Measurements from ENCODE around the gene KRT73.

KRT73 gene

GRCh38 chr12:52629281-52630007 is 11.1 kb upstream of the KRT73 start:
- in situ Hi-C loops (cut with MboI; ENCODE audit: low pct_unique_long_range_greater_than_20kb, low sequenced_read_pairs), result no loop called here

DNA sequence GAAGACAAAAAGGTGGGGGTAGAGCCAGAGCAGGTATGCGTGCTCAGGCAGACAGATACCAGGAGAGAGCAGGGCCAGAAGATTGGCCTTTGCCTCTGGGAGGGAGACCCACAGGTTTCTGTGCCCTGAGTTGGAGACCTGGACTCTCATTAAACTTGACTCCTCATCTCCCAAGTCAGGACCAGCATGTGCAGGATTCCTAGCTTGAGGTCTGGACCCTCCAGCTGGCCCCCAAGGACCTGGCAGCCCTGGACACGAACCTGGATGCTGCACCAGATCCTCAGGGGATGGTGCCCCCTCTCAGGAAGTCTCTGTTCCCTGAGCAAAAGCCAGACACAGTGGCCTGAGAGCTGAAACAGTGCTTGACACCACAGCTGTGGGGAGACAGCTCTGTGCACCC is 10.5 kb upstream of the KRT73 start:
- in situ Hi-C loops (cut with MboI; ENCODE audit: low pct_unique_long_range_greater_than_20kb, low sequenced_read_pairs), result no loop called here
- no peak for DNase-seq

More at GRCh38 chr12:52629281-52630007, 11.1 kb upstream of the KRT73 start:
- DNase-seq, result peak; percentile 50

DNA sequence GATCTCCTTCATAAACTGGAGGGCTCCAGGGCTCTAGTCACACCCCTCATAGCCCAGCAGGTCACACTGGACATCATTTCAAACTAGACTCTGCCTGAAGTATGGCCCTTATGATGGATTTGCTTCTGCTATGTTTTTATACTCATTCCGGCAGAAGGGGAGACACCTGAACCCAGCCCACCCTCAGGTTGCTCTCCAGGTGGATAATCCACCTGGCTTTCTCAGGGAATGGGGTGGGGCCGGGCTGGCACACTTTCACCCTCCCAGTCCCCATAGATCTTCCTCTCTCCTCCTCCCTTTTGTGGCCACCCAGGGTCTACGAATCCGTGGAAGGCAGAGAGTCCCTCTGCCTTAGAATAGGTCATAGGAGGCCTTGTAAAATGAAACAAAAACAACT is 9.8 kb upstream of the KRT73 start:
- no peak for DNase-seq
- in situ Hi-C loops (cut with MboI; ENCODE audit: low pct_unique_long_range_greater_than_20kb, low sequenced_read_pairs), result no loop called here

DNA sequence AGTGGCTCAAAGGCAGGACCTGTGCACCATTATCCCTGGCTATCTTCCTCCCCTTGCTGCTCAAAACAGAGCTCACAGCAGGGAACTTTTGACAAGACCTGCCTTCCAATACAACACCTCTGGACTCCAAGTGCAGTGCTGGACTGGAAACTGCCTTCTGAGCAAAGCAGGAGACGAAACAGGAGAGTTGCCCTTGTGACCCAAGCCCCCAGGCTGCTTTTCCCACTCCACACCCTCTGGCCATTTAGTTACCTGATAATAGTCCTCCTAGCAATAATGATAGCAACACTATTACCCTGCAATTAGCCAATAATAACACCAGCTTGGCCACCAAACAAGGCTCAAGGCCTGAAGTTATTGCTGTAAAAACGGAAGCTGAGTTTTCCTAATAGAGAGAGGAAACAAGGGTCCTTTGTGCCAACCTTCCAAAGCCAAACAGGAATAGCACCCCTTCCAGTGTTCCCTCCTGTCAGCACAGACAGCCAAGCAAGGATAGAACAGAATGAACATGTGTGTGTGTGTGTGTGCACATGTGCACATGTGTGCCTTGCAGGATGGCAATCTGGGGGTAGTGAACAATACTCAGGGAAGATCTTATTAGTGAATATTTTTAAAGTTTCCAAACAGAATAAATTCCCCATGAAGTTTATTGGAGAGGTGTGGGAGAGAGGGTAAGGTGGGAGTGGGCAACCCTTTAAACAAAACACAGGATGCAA is 9.2 kb upstream of the KRT73 start:
- in situ Hi-C loops (cut with MboI; ENCODE audit: low pct_unique_long_range_greater_than_20kb, low sequenced_read_pairs), result no loop called here
- DNase-seq, result no peak

DNA sequence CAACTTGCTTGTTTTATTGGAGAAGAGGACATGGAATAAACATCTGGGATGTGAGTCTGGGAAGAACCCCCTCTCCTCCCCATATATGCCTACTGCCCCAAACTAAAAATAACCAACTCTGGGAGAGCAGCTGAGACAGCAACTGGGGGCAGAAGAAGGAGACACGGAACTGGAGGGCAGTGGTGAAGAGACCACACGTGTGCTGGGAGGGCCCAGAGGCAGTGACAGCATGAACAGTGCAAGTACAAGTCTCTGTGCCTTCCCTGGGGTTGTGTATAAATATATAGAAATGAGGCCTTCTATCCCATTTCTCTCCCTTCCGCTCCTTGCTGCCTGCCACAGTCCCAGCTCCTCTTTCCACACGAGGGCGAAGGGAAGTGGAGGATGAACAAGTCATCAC is 4.0 kb upstream of the KRT73 start:
- in situ Hi-C loops (cut with MboI; ENCODE audit: low pct_unique_long_range_greater_than_20kb, low sequenced_read_pairs), result no loop called here
- DNase-seq, result no peak

GRCh38 chr12:52618866-52619265 is 507 bp upstream of the KRT73 start:
- no peak for DNase-seq
- in situ Hi-C loops (cut with MboI; ENCODE audit: low pct_unique_long_range_greater_than_20kb, low sequenced_read_pairs), result no loop called here

GRCh38 chr12:52617403-52617785 is 965 bp downstream of the KRT73 start:
- no peak for DNase-seq
- in situ Hi-C loops (cut with MboI; ENCODE audit: low pct_unique_long_range_greater_than_20kb, low sequenced_read_pairs), result no loop called here

DNA sequence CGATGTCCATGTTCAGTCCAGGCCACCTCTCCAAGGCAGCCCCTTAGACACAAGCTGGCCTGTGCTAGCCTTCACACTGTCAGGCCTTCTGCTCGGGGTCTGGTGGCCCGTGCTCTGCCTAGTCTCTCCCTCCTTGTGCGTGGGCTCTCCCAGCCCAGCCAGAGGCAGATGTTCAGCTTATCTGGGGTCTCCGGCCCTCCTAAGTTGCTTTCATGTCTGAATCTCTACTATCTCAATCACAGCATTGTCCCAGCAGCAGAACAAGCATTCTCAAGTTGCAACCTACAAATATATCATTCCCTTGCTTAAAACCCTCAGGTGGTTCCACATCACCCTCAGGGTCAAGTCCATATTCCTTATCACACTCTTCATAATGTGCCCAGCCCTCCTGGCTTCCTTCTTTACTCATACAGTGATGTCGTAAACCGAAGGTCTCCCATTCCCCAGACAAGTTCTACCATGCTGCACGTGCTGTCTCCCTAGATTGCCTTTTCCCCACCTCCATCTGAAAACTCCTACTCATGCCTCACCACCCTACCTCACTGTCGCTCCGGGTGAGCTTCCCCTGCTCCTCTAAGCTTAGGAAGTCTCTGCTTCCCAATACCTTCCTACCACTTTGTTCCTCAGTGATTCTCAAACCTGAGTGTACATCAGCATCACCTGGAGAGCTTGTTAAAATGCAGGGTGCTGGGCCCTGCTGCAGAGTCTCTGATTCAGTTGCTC is 1.5 kb downstream of the KRT73 start:
- in situ Hi-C loops (cut with MboI; ENCODE audit: low pct_unique_long_range_greater_than_20kb, low sequenced_read_pairs), result no loop called here
- DNase-seq, result no peak

DNA sequence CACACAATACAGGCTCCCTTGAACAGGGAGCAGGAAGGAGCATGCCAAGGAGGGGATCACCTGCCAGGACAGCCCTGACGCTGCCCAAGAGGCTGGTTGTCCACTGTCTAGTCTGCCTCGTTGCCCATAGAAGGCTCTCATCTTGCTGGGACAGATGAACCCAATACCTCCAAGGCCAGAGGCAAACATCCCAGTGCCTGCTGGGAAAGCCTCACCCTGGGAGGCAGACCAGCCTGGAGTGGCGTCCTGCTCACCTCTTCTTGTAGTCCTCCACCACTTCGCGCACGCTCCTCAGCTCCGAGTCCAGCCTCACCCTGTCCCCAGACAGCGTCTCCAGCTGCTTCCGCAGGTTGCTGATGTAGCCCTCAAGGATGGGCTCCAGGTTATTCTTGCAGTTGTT is 2.4 kb downstream of the KRT73 start:
- in situ Hi-C loops (cut with MboI; ENCODE audit: low pct_unique_long_range_greater_than_20kb, low sequenced_read_pairs), result no loop called here
- no peak for DNase-seq

DNA sequence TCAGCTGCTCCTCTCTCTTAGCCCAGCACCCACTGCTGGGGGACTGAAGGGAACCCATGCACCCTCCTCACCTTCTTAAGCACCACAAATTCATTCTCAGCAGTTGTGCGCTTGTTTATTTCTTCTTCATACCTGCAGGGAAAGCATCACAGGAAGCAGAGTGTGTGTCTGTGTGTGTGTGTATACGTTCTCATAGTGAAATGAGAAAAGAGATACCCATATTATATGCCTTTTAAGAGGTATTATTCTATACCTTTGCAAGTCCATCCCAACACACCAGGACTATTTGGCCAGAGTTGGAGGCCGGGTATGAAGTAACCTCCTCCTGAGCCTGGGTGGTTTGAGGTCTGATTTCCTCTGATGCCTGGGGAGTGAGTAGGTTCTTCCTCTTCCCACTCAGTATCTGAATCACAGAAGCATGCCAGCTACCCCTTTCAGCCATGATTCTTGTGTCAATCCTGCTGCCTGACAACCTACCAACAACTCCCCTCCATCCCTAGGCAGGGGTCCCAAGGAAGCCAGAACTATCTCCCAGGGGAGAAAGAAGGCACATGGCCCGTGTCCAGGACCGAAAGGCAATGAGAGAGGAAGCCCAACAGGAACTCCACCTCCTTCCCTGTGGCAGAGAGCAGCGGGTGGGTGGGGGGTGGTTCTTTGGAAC is 3.0 kb downstream of the KRT73 start:
- in situ Hi-C loops (cut with MboI; ENCODE audit: low pct_unique_long_range_greater_than_20kb, low sequenced_read_pairs), result no loop called here

DNA sequence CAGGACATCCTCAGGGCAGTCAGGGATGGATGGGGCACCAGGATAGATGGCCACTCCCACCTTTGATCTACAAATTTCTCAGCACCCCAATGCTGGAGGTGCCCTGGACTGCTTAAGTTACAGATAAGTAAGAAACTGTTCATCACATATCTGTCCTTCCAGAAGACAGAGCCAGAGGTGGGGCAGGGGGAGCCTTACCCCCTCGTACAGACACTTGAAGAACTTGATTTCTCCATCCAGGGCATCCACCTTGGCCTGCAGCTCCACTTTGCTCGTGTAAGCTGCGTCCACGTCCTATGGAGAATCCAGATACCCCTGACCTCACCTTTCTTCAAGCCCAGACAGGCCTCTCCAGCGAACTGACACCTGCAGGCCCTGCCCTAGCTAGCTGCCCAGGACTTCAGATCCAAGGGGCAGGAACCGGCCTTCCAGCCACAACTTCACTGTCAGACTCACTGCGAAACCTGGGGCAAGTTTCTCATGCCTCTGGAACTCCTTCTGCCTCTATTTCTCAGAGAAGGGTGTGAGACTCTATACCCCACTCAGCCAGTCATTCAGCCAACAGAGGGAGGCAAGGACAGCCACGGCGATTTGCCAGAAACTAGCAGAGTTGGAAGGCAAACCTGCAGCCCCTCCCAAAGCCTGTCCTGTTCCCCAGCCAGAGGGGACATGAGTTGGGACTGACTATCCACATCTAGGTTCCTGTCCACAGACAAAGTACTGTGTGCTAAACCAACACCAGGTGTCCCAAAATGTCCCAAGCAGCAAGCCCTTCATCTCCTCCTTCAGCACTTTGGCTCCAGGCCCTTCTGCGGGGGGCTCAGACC is 3.8 kb downstream of the KRT73 start:
- no peak for DNase-seq
- in situ Hi-C loops (cut with MboI; ENCODE audit: low pct_unique_long_range_greater_than_20kb, low sequenced_read_pairs), result no loop called here

More for the DNA sequence above, 3.0 kb downstream of the KRT73 start:
- DNase-seq, result peak; percentile 15

DNA sequence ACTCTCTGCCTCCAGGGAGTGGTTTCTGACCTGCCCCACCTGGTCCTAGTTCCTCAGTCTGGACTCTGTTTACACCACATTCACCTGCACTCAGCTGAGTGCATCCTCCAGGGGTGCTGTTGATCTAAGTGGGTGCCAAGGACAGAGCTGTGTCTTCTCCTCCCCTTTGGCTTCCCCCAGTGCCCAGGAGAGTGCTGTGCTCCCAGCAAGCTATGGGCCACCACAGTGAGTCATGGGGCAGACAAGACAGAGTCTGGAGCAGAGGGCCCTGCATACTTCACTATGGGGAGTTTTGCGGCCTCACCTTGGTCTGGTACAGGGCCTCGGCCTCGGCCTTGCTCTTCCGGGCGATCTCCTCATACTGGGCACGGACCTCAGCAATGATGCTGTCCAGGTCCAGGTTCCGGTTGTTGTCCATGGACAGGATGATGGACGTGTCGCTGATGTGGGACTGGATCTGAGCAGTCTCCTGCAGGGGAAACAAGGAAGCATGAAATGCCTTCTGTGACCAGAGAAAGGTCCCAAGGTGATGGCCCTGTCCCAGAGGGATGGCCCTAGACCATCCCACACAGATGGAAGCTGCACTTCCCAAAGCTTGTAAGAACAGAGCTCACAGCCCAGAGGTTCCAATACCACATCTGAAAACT is 4.9 kb downstream of the KRT73 start:
- in situ Hi-C loops (cut with MboI; ENCODE audit: low pct_unique_long_range_greater_than_20kb, low sequenced_read_pairs), result no loop called here
- no peak for DNase-seq

- in situ Hi-C loops (cut with MboI; ENCODE audit: low pct_unique_long_range_greater_than_20kb, low sequenced_read_pairs), result no loop called here
- peak; percentile 12 for DNase-seq
Measured at GRCh38 chr12:52612431-52613383, 5.7 kb downstream of the KRT73 start.

GRCh38 chr12:52611080-52611468 is 7.3 kb downstream of the KRT73 start:
- no peak for DNase-seq
- in situ Hi-C loops (cut with MboI; ENCODE audit: low pct_unique_long_range_greater_than_20kb, low sequenced_read_pairs), result no loop called here

DNA sequence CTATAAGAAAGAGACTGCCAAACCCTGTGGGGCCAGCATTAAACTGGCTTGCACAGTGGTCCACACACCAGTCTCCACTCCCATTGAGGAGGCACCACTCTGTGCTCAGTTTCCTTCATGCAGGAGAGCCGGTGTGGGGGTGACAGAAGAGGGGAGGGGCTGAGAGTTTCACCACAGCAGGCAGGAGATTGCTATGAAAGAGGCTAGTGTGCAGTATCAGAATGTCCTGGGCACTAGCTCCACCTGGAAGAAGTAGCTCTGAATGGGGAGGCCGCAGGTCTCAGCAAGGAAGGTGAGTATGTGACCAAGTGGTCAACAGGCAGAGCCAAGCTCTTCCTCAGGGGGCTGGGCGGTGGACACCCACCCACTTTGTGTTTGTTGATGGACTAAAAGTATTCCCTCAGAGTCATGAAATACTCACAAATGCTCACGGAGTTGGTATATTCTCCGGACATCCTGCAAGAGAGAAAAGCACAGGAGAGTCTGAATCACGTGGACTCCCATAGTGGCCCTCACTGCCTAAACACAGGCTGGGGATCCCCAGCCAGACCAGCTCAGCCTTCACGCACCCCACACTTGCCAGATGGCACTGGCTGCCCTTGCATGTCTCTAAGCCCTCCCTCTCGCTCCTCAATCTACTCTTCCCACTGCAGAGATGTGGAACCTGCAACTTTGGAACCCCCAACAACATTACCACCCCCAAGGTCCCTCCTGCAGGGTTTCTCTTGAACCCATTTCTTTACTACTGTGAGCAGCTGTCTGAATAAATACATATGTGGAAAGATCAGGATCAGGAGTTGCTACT is 9.3 kb downstream of the KRT73 start:
- in situ Hi-C loops (cut with MboI; ENCODE audit: low pct_unique_long_range_greater_than_20kb, low sequenced_read_pairs), result no loop called here
- DNase-seq, result no peak

- no peak for DNase-seq
- in situ Hi-C loops (cut with MboI; ENCODE audit: low pct_unique_long_range_greater_than_20kb, low sequenced_read_pairs), result no loop called here
Measured at GRCh38 chr12:52608161-52608560, 10.2 kb downstream of the KRT73 start.

- DNase-seq, result no peak
- in situ Hi-C loops (cut with MboI; ENCODE audit: low pct_unique_long_range_greater_than_20kb, low sequenced_read_pairs), result no loop called here
Measured at GRCh38 chr12:52607314-52607713, 11.0 kb downstream of the KRT73 start.

Data from KBM-7 (cell line).